HT-29 (cell line): ENCODE data around the gene TBCCD1. TPM values are rescaled to one million over a fixed set of nuclear protein-coding genes. Genes with fewer than 3 reads are reported as not detected.
A peak's percentile ranks its signal among the peaks of the same experiment; 100 is the strongest.
"Not testable (repeated sequence)": the region's sequence is repeated elsewhere in the genome, so short reads cannot be mapped to it uniquely, and the experiment has no call there.

Experiments used
- DNase-seq: peaks from one replicate; pipeline ENCODE4 v3.0.0-alpha.2; 2015; ENCODE audit warnings: low spot score
- total RNA-seq: library from RNA; depleted of rRNA; stranded (reverse); fragments of >200 nt; shearing (Covaris generic); gene quantifications from 2 replicates; pipeline ENCODE4 v1.2.3, GENCODE V29; 2014

The TBCCD1 gene
- total RNA-seq, 1 experiment from 2014 or later: 8.8 TPM

GRCh38 chr3:186520431-186520830 is 46.7 kb downstream of the TBCCD1 start:
- no peak for DNase-seq

DNA sequence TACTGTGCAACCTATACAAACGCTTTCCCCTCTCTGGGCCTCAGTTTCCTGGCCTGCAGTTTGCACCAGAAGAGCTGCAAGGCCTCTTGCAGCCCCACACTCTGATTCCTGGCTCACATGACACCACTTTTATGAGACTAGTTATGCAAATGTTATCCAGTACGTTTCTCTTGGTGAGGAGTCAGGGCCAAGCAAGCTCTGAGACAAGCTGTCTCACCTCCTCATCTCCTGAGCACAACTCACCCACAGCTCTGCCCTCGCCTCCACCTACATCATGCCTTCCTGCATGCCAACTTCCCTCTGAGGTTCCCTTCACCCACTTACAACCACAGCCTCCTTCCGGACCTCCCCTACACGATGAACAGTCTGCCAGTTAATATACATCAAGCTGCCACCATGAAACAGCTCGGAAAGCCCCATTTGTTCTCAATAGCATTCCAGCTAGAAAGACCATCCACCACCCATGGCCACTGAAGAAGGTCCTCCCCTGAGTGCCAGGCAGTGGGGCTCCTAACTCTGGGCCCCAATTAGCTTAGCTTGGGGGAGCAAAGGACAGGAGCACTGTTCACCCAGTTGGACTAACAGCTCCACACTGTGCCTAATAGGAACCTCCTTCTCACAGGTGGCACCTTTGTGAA is 48.0 kb downstream of the TBCCD1 start:
- no peak for DNase-seq

- DNase-seq: no peak
These were observed 49.9 kb downstream of the TBCCD1 start for GRCh38 chr3:186517218-186517617.

DNA sequence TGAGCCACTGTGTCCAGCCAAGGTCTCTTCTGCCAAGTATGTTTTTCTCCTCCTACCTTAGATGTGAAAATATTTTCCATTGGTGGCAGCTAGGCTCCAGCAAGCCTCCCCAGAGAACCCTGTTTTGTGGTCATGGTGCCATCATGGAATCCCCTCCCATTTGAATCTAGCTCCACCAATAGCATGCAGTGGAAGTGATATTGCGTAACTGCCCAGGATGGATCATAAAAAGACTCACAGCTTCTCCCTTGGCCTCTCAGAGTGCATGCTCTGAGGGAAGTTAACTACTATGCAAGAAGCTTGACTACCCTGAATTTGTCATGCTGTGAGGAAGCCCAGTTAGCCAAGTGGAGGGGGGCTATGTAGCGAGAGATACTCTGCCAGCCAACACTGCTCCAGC is 50.5 kb downstream of the TBCCD1 start:
- no peak for DNase-seq

- DNase-seq: no peak
These were observed 52.0 kb downstream of the TBCCD1 start for GRCh38 chr3:186515125-186515524.

DNA sequence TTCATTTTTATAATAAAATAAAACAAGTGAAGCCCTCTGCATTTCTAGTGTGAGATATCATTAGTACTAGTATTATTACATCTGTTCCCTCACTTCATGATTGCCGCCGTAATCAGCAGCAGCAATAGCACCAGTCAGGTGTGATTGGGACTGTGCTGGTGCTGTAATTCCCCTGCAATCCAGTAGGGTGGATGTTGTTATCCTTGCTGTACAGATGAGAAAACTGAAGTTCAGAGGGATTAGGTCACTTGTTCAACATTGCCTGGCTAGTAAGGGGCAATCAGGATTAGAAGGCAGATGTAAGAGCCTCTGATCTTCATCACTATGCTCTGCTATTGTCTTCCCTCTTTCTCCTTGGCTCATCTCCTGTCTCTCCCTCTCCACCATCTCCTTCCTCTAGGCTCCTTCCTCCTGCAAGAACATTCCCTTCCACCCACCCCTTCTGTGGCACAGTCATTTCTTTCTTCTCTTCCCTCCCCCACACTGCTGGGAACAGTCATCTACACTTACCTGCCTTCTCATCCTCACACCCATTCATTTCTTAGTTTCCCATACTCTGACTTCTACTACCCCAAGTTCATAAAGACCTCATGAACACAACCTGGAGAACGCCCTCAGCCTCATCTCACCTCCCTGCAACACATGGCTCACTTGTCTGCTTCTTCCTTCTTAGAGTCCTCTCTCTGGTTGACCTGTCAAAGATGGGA is 52.7 kb downstream of the TBCCD1 start:
- peak; percentile 38 for DNase-seq

DNA sequence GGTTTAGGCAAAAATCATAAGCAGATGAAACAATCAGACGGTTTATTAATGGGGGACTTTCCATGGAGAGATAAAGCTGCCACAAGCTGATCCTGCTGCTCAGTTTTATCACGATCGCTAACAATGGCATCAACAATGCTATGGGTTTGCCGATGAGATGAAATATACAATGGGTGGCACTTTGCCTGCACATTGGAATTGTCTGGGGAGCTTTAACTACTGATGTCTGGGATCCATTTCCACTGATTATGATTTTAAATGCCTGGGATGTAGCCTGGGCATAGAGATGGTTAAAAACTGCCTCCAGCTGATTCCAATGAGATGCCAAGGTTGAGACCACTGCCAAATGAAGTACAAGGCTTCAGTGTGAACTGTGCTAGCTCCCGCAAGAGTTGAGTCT is 53.8 kb downstream of the TBCCD1 start:
- no peak for DNase-seq

DNA sequence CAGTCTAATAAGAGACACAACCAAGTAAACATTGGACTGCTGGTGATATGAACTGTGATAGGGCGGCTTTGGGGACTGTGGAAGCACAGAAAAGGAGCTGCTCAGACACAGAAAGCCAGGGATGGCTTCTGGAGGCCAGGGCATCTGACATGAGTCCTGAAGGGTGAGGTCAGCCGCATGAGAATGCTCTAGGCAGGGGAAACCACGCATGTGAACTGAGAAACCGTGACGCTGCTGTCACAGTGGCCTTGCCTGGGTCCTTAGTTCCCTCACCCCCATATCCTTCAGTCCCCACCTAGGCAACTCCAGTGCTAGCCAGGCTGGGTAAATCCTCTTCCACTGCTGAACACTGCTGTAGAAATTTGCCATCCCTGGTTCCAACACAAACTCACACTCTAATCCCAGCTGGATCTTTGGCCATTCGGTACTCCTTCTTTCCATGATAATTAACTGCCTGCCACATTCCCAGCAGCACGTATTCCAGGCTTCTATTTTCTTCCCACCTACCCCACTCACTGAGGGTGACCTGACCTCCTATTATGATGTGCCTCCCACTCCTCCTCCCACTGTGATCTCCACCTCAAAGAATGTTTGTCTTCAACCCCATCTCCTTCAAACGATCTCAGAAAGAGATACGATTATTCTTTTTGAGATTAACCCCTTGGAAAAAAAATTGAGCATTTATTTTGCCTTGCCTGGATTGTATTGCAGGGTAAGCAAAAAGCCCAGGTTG is 54.4 kb downstream of the TBCCD1 start:
- DNase-seq: no peak

- no peak for DNase-seq
These were observed 55.4 kb downstream of the TBCCD1 start for GRCh38 chr3:186511702-186512101.

- no peak for DNase-seq
These were observed 55.9 kb downstream of the TBCCD1 start for GRCh38 chr3:186511245-186511644.

- no peak for DNase-seq
These were observed 56.6 kb downstream of the TBCCD1 start for GRCh38 chr3:186510374-186511079.

GRCh38 chr3:186509423-186509822 is 57.7 kb downstream of the TBCCD1 start:
- no peak for DNase-seq

DNA sequence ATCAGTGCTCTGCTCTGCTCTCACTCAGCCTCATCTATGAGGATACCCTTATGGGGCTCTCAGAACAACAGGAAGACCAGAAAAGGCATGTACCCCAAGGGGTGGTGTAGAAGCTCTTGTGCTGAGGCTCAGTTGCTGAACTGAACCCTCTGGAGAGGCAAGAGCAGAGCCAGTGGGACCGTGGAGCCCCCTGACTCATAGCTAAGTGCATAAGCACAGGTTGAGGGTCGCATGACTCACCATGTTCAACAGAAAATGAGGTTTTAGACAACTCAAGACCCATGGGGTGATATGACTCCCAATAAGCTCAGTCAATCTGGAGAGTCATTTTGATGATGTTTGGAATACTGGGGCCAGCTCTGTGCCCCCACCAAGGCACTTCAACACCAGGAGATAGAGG is 60.3 kb downstream of the TBCCD1 start:
- DNase-seq: no peak

DNA sequence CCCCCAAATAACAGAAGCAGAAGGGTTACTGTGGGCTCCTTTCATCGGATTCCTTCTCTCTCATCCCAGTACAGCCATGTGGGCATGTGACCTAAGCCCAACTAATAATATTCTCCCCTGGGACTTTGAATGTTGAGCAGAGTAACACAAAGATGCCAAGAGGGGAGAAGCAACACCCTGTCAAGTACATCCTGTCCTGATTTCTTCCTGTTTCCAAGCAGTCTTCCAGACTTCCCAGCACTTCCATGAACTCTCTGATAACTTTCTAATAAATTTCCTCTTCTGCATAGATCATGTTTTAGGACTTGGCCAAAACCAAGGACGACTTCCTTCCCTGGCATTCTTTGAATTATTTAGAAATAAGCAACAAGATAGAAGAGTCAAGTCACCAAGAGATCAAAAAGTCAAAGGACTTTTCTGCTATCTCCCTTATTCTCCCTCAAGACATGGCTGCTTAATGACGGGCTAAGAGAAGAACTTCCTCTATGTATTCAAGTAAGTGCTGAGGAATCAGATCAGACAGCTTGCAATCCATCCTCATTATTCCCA is 60.9 kb downstream of the TBCCD1 start:
- DNase-seq: no peak

DNA sequence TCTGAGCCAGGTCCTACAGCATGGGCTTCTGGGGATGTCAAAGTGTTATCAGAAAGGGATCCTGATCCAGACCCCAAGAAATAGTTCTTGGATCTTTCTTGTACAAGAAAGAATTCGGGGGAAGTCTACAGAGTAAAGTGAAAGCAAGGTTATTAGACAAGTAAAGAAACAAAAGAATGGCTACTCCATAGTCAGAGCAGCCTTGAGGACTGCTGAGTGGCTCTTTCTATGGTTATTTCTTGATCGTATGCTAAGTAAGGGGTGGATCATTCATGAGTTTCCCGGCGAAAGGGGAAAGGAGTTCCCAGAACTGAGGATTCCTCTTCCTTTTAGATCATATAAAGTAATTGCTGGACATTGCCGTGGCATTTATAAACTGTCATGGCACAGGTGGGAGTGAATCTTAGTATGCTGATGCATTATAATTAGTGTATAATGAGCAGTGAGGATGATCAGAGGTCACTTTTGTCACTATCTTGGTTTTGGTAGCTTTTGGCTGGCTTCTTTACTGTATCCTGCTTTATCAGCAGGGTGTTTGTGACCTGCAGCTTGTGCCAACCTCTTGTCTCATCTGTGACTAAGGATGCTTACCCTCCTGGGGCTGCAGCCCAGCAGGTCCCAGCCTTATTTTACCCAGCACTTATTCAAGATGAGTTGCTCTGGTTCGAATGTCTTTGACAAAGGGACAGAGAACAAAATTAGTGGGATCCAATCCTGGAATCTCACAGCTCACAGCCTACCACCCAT is 64.0 kb downstream of the TBCCD1 start:
- no peak for DNase-seq

DNA sequence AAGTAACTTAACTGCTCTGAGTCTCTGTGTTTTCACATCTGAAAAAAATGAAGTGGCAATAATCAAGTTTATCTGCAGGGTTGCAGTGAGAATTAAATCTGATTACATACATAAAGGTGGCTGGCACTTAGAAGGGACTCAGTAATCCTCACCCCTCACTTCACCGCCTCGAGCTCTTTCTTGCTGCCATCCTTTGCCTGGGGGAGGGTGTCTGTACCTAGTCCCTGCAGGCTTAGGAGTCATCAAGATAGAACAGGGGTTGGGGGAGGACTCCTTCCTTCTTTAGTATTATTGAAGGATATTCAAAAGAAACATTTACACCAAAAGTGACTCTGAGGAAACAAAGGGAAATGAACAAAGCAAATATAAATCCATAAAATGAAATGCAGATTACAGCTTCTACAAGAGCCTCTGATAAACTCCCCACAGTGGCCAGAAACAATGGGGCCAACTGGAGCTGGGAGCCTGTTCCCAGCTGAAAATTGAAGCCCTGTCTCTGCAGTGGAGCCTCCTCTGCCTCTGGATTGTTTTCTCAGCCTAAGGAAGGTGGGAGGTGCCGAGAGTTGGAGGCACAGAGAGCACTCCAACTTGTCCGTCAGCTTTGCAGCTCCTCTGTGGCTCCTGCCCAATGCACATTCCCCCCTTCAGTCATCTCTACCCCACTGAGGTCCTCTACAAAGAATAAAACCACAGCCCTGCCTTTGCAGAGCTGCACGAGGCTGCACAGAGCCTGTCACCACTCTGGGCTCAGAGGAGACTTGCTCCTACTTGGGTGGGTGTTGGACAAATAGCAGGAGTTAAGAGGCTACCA is 64.8 kb downstream of the TBCCD1 start:
- no peak for DNase-seq

- DNase-seq: not testable (repeated sequence)
These were observed 67.2 kb downstream of the TBCCD1 start for GRCh38 chr3:186499949-186500348.

GRCh38 chr3:186498022-186498421 is 69.1 kb downstream of the TBCCD1 start:
- not testable (repeated sequence) for DNase-seq

DNA sequence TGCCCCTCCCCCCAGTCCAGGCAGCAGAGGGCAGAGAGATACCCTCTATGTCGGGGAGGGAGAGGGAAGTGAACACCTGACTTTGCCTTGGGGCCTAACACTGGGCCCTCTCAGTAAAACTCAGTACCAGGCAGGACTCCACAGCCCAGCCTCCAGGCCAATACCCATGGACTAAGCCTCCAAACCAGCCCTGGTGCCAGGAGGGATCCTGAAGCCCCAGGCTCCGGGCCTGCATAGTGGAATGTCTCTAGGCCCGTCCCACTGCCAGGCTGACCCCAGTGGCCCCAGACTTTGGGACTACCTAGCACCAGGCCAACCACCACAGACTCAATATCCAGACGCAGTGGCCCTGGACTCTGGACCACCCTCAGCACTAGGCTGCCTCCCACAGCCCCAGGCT is 69.5 kb downstream of the TBCCD1 start:
- no peak for DNase-seq

- no peak for DNase-seq
These were observed 70.5 kb downstream of the TBCCD1 start for GRCh38 chr3:186496635-186497034.
